Left forelimb (tissue), 1 donor: ENCODE measurements around the gene ST3GAL4.
"Not testable (repeated sequence)": the region's sequence is repeated elsewhere in the genome, so short reads cannot be mapped to it uniquely, and the experiment has no call there.

Experiments
- DNase-seq: peaks from one replicate; pipeline ENCODE4 v3.0.0-alpha.2; 2018; ENCODE audit warnings: low spot score

ST3GAL4 gene

GRCh38 chr11:126362879-126363655 is 7.6 kb downstream of the ST3GAL4 start:
- no peak for DNase-seq

GRCh38 chr11:126363706-126364248 is 8.3 kb downstream of the ST3GAL4 start:
- DNase-seq = no peak

- DNase-seq = not testable (repeated sequence)
These were observed 9.2 kb downstream of the ST3GAL4 start for GRCh38 chr11:126364735-126365134.

GRCh38 chr11:126365508-126365907 is 10.0 kb downstream of the ST3GAL4 start:
- DNase-seq = not testable (repeated sequence)

- no peak for DNase-seq
These were observed 10.8 kb downstream of the ST3GAL4 start for GRCh38 chr11:126366064-126366822.

- not testable (repeated sequence) for DNase-seq
These were observed 11.6 kb downstream of the ST3GAL4 start for GRCh38 chr11:126366823-126367654.

- DNase-seq = not testable (repeated sequence)
These were observed 12.3 kb downstream of the ST3GAL4 start for GRCh38 chr11:126367806-126368205.

GRCh38 chr11:126368336-126369119 is 13.0 kb downstream of the ST3GAL4 start:
- DNase-seq = peak; percentile 44

- no peak for DNase-seq
These were observed 14.5 kb downstream of the ST3GAL4 start for GRCh38 chr11:126370016-126370415.

GRCh38 chr11:126371595-126371994 is 16.1 kb downstream of the ST3GAL4 start:
- no peak for DNase-seq

- DNase-seq = not testable (repeated sequence)
These were observed 18.0 kb downstream of the ST3GAL4 start for GRCh38 chr11:126373389-126374066.

GRCh38 chr11:126374562-126375300 is 19.2 kb downstream of the ST3GAL4 start:
- not testable (repeated sequence) for DNase-seq

- no peak for DNase-seq
These were observed 20.2 kb downstream of the ST3GAL4 start for GRCh38 chr11:126375726-126376125.

- DNase-seq = no peak
These were observed 23.3 kb downstream of the ST3GAL4 start for GRCh38 chr11:126378763-126379162.

GRCh38 chr11:126380909-126381308 is 25.4 kb downstream of the ST3GAL4 start:
- DNase-seq = no peak

GRCh38 chr11:126381960-126382359 is 26.5 kb downstream of the ST3GAL4 start:
- DNase-seq = not testable (repeated sequence)

GRCh38 chr11:126382641-126383040 is 27.2 kb downstream of the ST3GAL4 start:
- DNase-seq = not testable (repeated sequence)

- DNase-seq = no peak
These were observed 28.2 kb downstream of the ST3GAL4 start for GRCh38 chr11:126383339-126384335.
